ENCODE data around the gene SLC30A1.

SLC30A1 gene

GRCh38 chr1:211607754-211608473, 29.0 kb upstream of the SLC30A1 start:
- no peak for DNase-seq (ENCODE audit: low spot score)

- no peak for DNase-seq (ENCODE audit: low spot score)
Observed at GRCh38 chr1:211606914-211607753, 28.2 kb upstream of the SLC30A1 start.

- no peak for DNase-seq (ENCODE audit: low spot score)
Observed at GRCh38 chr1:211606332-211606913, 27.5 kb upstream of the SLC30A1 start.

- DNase-seq (ENCODE audit: low spot score), result no peak
Observed at GRCh38 chr1:211605603-211606331, 26.8 kb upstream of the SLC30A1 start.

- no peak for DNase-seq (ENCODE audit: low spot score)
Observed at GRCh38 chr1:211605034-211605433, 26.1 kb upstream of the SLC30A1 start.

GRCh38 chr1:211604548-211604947, 25.6 kb upstream of the SLC30A1 start:
- DNase-seq (ENCODE audit: low spot score), result no peak

- DNase-seq (ENCODE audit: low spot score), result no peak
Observed at GRCh38 chr1:211603713-211604112, 24.8 kb upstream of the SLC30A1 start.

- DNase-seq (ENCODE audit: low spot score), result no peak
Observed at GRCh38 chr1:211603191-211603701, 24.3 kb upstream of the SLC30A1 start.

- no peak for DNase-seq (ENCODE audit: low spot score)
Observed at GRCh38 chr1:211601982-211602670, 23.2 kb upstream of the SLC30A1 start.

GRCh38 chr1:211601159-211601558, 22.2 kb upstream of the SLC30A1 start:
- DNase-seq (ENCODE audit: low spot score), result no peak

GRCh38 chr1:211599250-211599649, 20.3 kb upstream of the SLC30A1 start:
- DNase-seq (ENCODE audit: low spot score), result no peak

GRCh38 chr1:211598514-211598913, 19.6 kb upstream of the SLC30A1 start:
- DNase-seq (ENCODE audit: low spot score), result no peak

GRCh38 chr1:211596418-211597181, 17.6 kb upstream of the SLC30A1 start:
- DNase-seq (ENCODE audit: low spot score), result no peak

- no peak for DNase-seq (ENCODE audit: low spot score)
Observed at GRCh38 chr1:211595419-211595818, 16.5 kb upstream of the SLC30A1 start.

- DNase-seq (ENCODE audit: low spot score), result peak; percentile 62
Observed at GRCh38 chr1:211591980-211592493, 13.1 kb upstream of the SLC30A1 start.

- DNase-seq (ENCODE audit: low spot score), result no peak
Observed at GRCh38 chr1:211589782-211590721, 11.1 kb upstream of the SLC30A1 start.

GRCh38 chr1:211588711-211589110, 9.8 kb upstream of the SLC30A1 start:
- no peak for DNase-seq (ENCODE audit: low spot score)

GRCh38 chr1:211587123-211587522, 8.2 kb upstream of the SLC30A1 start:
- DNase-seq (ENCODE audit: low spot score), result no peak

- no peak for DNase-seq (ENCODE audit: low spot score)
Observed at GRCh38 chr1:211586538-211586937, 7.6 kb upstream of the SLC30A1 start.

Data from SW480 (cell line).